Thyroid gland (tissue), 4 donors: ENCODE measurements around the gene DFFA.

Experiments used
- POLR2A ChIP-seq, 2 donors: fragments of 450-650 bp; IDR thresholded peaks; one replicate each; pipeline ENCODE4 v1.6.1; 2017; ENCODE audit warnings: antibody characterized with exemption in 2 of 2, mild to moderate bottlenecking in 2 of 2, moderate library complexity in 1 of 2
- TF ChIP-seq, protein P1 (sequence below), 6 experiments: fragments of 200-600 bp in 3 of 6; fragments of 450-650 bp in 3 of 6; sonication (generic) in 3 of 6; IDR thresholded peaks; one replicate each; pipeline ENCODE4 v1.5.1; 2016 to 2019; ENCODE audit warnings: antibody characterized with exemption in 6 of 6, mild to moderate bottlenecking in 2 of 6, inconsistent platforms in 1 of 6, moderate library complexity in 1 of 6

DNA sequence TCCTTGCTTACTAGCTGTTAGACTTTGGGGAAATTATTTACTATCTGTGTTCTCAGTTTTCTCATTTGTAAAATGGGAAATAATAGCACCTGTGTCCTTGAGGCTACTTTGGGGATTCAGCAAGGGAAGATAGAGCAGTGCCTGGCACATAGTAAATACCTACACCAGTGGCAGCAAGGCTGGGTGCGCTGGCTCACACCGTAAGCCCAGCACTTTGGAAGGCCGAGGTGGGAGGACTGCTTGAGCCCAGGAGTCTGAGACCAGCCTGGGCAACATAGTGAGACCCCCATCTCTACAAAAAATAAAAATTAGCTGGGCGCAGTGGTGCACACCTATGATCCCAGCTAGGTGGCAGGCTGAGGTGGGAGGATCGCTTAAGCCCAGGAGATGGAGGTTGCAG is 50.7 kb downstream of the DFFA start:
- TF ChIP-seq, protein P1, sequence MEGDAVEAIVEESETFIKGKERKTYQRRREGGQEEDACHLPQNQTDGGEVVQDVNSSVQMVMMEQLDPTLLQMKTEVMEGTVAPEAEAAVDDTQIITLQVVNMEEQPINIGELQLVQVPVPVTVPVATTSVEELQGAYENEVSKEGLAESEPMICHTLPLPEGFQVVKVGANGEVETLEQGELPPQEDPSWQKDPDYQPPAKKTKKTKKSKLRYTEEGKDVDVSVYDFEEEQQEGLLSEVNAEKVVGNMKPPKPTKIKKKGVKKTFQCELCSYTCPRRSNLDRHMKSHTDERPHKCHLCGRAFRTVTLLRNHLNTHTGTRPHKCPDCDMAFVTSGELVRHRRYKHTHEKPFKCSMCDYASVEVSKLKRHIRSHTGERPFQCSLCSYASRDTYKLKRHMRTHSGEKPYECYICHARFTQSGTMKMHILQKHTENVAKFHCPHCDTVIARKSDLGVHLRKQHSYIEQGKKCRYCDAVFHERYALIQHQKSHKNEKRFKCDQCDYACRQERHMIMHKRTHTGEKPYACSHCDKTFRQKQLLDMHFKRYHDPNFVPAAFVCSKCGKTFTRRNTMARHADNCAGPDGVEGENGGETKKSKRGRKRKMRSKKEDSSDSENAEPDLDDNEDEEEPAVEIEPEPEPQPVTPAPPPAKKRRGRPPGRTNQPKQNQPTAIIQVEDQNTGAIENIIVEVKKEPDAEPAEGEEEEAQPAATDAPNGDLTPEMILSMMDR (IDR thresholded peaks at IDR 0.05): no peak
- no peak for TF ChIP-seq POLR2A (IDR thresholded peaks at IDR 0.05)
